SK-N-SH (cell line): Measurements from ENCODE around the gene FRMD3. TPM values are rescaled to one million over a fixed set of nuclear protein-coding genes. Genes with fewer than 3 reads are reported as not detected.

Source experiments
- CTCF ChIA-PET: fragments of 300-600, 350-600 bp; formaldehyde crosslinking; extraction: SDS; loops from one replicate; lab custom pipeline; 2021; lab: Yijun Ruan, JAX
- POLR2A ChIA-PET: fragments of 350-600 bp; sonication (Branson Sonifier 250); formaldehyde crosslinking; extraction: SDS; loops from one replicate; lab custom pipeline; 2020; ENCODE audit warnings: antibody characterized with exemption, inconsistent platforms; lab: Yijun Ruan, JAX
- DNase-seq: peaks from one replicate; pipeline ENCODE4 v3.0.0; 2012
- H2AFZ ChIP-seq: fragments of 200-600 bp; sonication (generic); 2 replicates; pipeline ENCODE4 v1.8.1; 2016; ENCODE audit warnings: antibody characterized with exemption, mild to moderate bottlenecking, low read depth
- H3F3A ChIP-seq: fragments of 200-600 bp; sonication (generic); replicated peaks from 2 replicates; pipeline ENCODE3; 2016; ENCODE audit warnings: antibody characterized with exemption, mild to moderate bottlenecking; ENCODE audit not compliant: insufficient read depth
- H3K27ac ChIP-seq, 2 experiments: fragments of 200-500 bp in 1 of 2; fragments of 200-600 bp in 1 of 2; sonication (Bioruptor generic) in 1 of 2; sonication (generic), shearing (Covaris generic) in 1 of 2; 2 replicates each; pipeline versions ENCODE4 v1.5.1 to v1.6.1; 2014 to 2016; ENCODE audit warnings: low read depth in 2 of 2, inconsistent platforms in 1 of 2, low read length in 1 of 2, mild to moderate bottlenecking in 1 of 2, mixed read lengths in 1 of 2
- H3K27me3 ChIP-seq: fragments of 200-600 bp; sonication (generic), shearing (Covaris generic); 2 replicates; pipeline ENCODE4 v1.6.1; 2016; ENCODE audit warnings: mixed run types; ENCODE audit not compliant: insufficient read depth
- H3K36me3 ChIP-seq, 2 experiments: fragments of 200-500 bp in 1 of 2; fragments of 200-600 bp in 1 of 2; sonication (Bioruptor generic) in 1 of 2; sonication (generic) in 1 of 2; replicated peaks in 1 of 2; 2 replicates each; pipeline versions ENCODE3 to v1.5.1; 2014 to 2016; ENCODE audit warnings: low read length in 1 of 2, mild to moderate bottlenecking in 1 of 2; ENCODE audit not compliant: insufficient read depth in 2 of 2, control insufficient read depth in 1 of 2
- H3K4me1 ChIP-seq, 2 experiments: fragments of 200-500 bp in 1 of 2; fragments of 200-600 bp in 1 of 2; sonication (Bioruptor generic) in 1 of 2; sonication (generic), shearing (Covaris generic) in 1 of 2; 2 replicates each; pipeline versions ENCODE4 v1.5.1 to v1.6.1; 2014 to 2016; ENCODE audit warnings: low read depth in 1 of 2, low read length in 1 of 2, mixed run types in 1 of 2; ENCODE audit not compliant: insufficient read depth in 2 of 2, control insufficient read depth in 1 of 2
- H3K4me2 ChIP-seq: fragments of 200-600 bp; sonication (generic), shearing (Covaris generic); 2 replicates; pipeline ENCODE4 v1.6.1; 2017; ENCODE audit warnings: mixed run types
- H3K4me3 ChIP-seq, 2 experiments: fragments of 200-500 bp in 1 of 2; fragments of 200-600 bp in 1 of 2; sonication (Bioruptor generic) in 1 of 2; sonication (generic), shearing (Covaris generic) in 1 of 2; 2 replicates each; pipeline versions ENCODE4 v1.5.1 to v1.8.1; 2014 to 2016; ENCODE audit warnings: low read depth in 2 of 2, inconsistent platforms in 1 of 2, low read length in 1 of 2, mild to moderate bottlenecking in 1 of 2, mixed read lengths in 1 of 2, moderate library complexity in 1 of 2
- H3K79me2 ChIP-seq: fragments of 200-600 bp; sonication (generic); 2 replicates; pipeline ENCODE4 v1.8.1; 2017; ENCODE audit warnings: mild to moderate bottlenecking; ENCODE audit not compliant: insufficient read depth
- H3K9ac ChIP-seq: fragments of 200-600 bp; sonication (generic); 2 replicates; pipeline ENCODE4 v1.6.1; 2017; ENCODE audit warnings: mixed run types
- H3K9me2 ChIP-seq: fragments of 200-600 bp; sonication (generic); 2 replicates; pipeline ENCODE4 v1.6.1; 2017; ENCODE audit warnings: mixed run types
- H3K9me3 ChIP-seq: fragments of 200-600 bp; sonication (generic); 2 replicates; pipeline ENCODE4 v1.6.1; 2017; ENCODE audit warnings: mixed run types, mild to moderate bottlenecking, moderate library complexity
- H4K20me1 ChIP-seq: fragments of 200-600 bp; sonication (generic); 2 replicates; pipeline ENCODE4 v1.6.1; 2017; ENCODE audit warnings: mild to moderate bottlenecking, mixed run types; ENCODE audit not compliant: insufficient read depth
- CHD2 ChIP-seq: fragments of 150-350 bp; IDR thresholded peaks from 2 replicates; pipeline ENCODE4 v1.6.1; 2018; ENCODE audit warnings: low read length; ENCODE audit not compliant: partially characterized antibody
- EP300 ChIP-seq, 2 experiments: IDR thresholded peaks; 2 replicates each; pipeline versions ENCODE4 v1.4.0 to v1.6.1; 2012; ENCODE audit warnings: borderline replicate concordance in 1 of 2, low read depth in 1 of 2, low read length in 1 of 2
- EZH2phosphoT487 ChIP-seq: fragments of 200-600 bp; sonication (generic); IDR thresholded peaks from 2 replicates; pipeline ENCODE4 v1.6.1; 2017; ENCODE audit warnings: low read depth, mixed run types, mild to moderate bottlenecking, antibody characterized with exemption, moderate library complexity, borderline replicate concordance
- FOSL2 ChIP-seq: IDR thresholded peaks from 2 replicates; pipeline ENCODE4 v1.4.0; 2012; ENCODE audit warnings: low read depth, mild to moderate bottlenecking, moderate library complexity, borderline replicate concordance
- FOXM1 ChIP-seq: IDR thresholded peaks from 2 replicates; pipeline ENCODE4 v1.4.0; 2012; ENCODE audit warnings: low read depth, mild to moderate bottlenecking
- GABPA ChIP-seq: IDR thresholded peaks from 2 replicates; pipeline ENCODE4 v1.4.0; 2012; ENCODE audit warnings: low read depth, mild to moderate bottlenecking
- GATA2 ChIP-seq: sonication (generic); formaldehyde crosslinking; IDR thresholded peaks from 2 replicates; pipeline ENCODE4 v1.5.0; 2020; ENCODE audit warnings: mild to moderate bottlenecking, missing genetic modification reagents
- IRF3 ChIP-seq: fragments of 150-350 bp; IDR thresholded peaks from 2 replicates; pipeline ENCODE4 v1.6.1; 2016; ENCODE audit warnings: mild to moderate bottlenecking, low read depth, low read length
- MEF2A ChIP-seq: IDR thresholded peaks from 2 replicates; pipeline ENCODE4 v1.4.0; 2012; ENCODE audit warnings: low read depth, borderline replicate concordance
- NFIC ChIP-seq: IDR thresholded peaks from 2 replicates; pipeline ENCODE4 v1.4.0; 2012; ENCODE audit warnings: borderline replicate concordance
- RAD21 ChIP-seq: IDR thresholded peaks from 2 replicates; pipeline ENCODE4 v1.6.1; 2012; ENCODE audit warnings: mild to moderate bottlenecking, low read length
- RCOR1 ChIP-seq: fragments of 150-350 bp; IDR thresholded peaks from 2 replicates; pipeline ENCODE4 v1.6.1; 2017; ENCODE audit warnings: antibody characterized with exemption, low read length
- RFX5 ChIP-seq: IDR thresholded peaks from 2 replicates; pipeline ENCODE4 v1.6.1; 2012; ENCODE audit warnings: mild to moderate bottlenecking, improper control_type of control experiment, low read length
- RXRA ChIP-seq: IDR thresholded peaks from 2 replicates; pipeline ENCODE4 v1.4.0; 2012; ENCODE audit warnings: low read depth, mild to moderate bottlenecking, borderline replicate concordance
- SMC3 ChIP-seq: IDR thresholded peaks from 2 replicates; pipeline ENCODE4 v1.6.1; 2012; ENCODE audit warnings: low read depth, low read length, improper control_type of control experiment
- TAF1 ChIP-seq: IDR thresholded peaks from 2 replicates; pipeline ENCODE4 v1.6.1; 2012; ENCODE audit warnings: low read depth, mild to moderate bottlenecking, low read length, moderate library complexity, borderline replicate concordance
- TCF12 ChIP-seq: IDR thresholded peaks from 2 replicates; pipeline ENCODE4 v1.4.0; 2012
- TEAD4 ChIP-seq: IDR thresholded peaks from 2 replicates; pipeline ENCODE4 v1.4.0; 2012; ENCODE audit warnings: mild to moderate bottlenecking, borderline replicate concordance; ENCODE audit not compliant: insufficient read depth
- ZBTB33 ChIP-seq: IDR thresholded peaks from 2 replicates; pipeline ENCODE4 v1.4.0; 2012; ENCODE audit warnings: low read depth, borderline replicate concordance
- WGBS: methylation state at CpG from one replicate; pipeline ENCODE4 v1.1.6; 2017; ENCODE audit warnings: low lambda C conversion rate; 5-methylcytosine and 5-hydroxymethylcytosine counted together
- polyA plus RNA-seq, 3 experiments: library from polyadenylated mRNA; depleted of rRNA; stranded (reverse); fragments of >200 nt; gene quantifications; 2 replicates each; pipeline ENCODE4 v1.2.3, GENCODE V29; 2012
- TF ChIP-seq, protein P1 (sequence below): IDR thresholded peaks from 2 replicates; pipeline ENCODE4 v1.4.0; 2012; ENCODE audit warnings: low read depth
- TF ChIP-seq, protein P2 (sequence below): IDR thresholded peaks from 2 replicates; pipeline ENCODE4; 2012
- TF ChIP-seq, protein P3 (sequence below): fragments of 200-600 bp; sonication (generic); IDR thresholded peaks from 2 replicates; pipeline ENCODE4 v1.6.1; 2017; ENCODE audit warnings: antibody characterized with exemption, mild to moderate bottlenecking, moderate library complexity

Gene FRMD3
- polyA plus RNA-seq, 1 of the 3 experiments (the other 2 are of a cell fraction): 0.89 TPM

DNA sequence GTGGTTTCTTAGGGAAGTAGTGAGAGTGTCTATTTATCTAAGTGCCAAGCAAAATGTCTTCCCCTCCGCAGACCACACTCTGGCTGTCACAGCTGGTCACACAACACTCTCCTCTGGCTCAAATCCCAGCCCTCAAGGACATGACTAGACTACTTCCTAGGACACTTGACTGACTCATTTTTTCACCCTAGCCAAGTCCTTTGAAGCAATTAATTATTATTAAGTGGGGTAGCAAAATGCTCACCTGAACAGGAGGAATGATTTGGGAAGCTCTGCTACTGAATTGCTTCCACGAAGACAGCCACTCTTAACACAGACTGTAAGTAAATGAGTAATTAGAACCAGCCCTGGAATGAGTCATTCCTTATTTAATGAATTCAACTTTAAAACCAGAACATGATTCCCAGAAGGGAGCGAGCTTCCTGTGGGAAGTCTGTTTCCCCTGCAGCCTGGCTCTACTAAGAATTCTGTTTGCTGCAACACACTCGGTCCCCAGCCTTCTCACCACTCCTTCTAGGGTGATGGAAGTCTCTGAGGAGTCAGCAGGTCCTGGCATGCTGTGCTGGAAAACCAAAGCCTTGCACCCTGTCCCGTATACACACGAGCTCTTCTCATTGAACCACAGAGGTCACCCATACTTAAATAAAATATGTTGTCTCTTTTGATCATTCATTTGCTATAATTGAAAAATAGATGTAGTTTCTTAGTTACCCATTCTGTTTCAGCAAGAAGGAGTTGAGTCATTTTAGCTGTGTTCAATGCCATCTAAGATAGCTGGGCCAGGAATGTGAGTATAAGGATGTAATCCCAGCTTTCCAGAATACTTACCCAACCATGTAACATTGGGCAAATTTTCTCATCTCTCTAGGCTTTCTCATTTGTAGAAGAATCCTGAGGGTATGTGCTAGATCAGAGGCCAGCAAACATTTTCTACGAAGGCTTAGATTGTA is 256.6 kb downstream of the FRMD3 start (continued):
- TF ChIP-seq RXRA (no peak), EP300 (IDR thresholded peaks at IDR 0.05; ENCODE audit: borderline replicate concordance in 1 of 2, low read depth in 1 of 2, low read length in 1 of 2) (peak in 1 of 2 experiments; percentile 66; a peak in 1 of 4 replicates), GABPA (no peak), TAF1 (no peak), RAD21 (no peak; the same call in 1 of the 2 replicates), IRF3 (no peak), EZH2phosphoT487 (no peak)

GRCh38 chr9:83280790-83281189 is 257.4 kb downstream of the FRMD3 start:
- Histone ChIP-seq H3K4me2 (peak overlapping the region; percentile 69; the same call in 1 of the 2 replicates), H3K9ac (no peak overlapping the region; the same call in 1 of the 2 replicates), H3K36me3 (peaks cover 0 to 3% of the 10 kb centered on the region in 2 experiments), H3K27ac (peak overlapping the region; percentile 88 to 96), H2AFZ (no peak overlapping the region), H3K9me2 (no peaks in the 10 kb centered on the region), H3F3A (peaks cover 22% of the 10 kb centered on the region), H3K4me3 (no peak overlapping the region; a peak in 2 of 4 replicates), H4K20me1 (no peaks in the 10 kb centered on the region), H3K4me1 (peaks cover 19 to 22% of the 10 kb centered on the region in 2 experiments), H3K27me3 (no peaks in the 10 kb centered on the region), H3K79me2 (no peaks in the 10 kb centered on the region), H3K9me3 (no peaks in the 10 kb centered on the region)
- DNase-seq: no peak
- 70% methylated on average over 2 of the region's 2 CpGs for WGBS
- CTCF ChIA-PET: interaction anchor here (1.1 to 3.0 kb wide), 6 partner anchors 15 to 263 kb away, joined by 3 to 10 read pairs (median 4); no protein-coding TSS in a partner anchor
- POLR2A ChIA-PET: interaction anchor here (1.0 to 1.8 kb wide), 2 partner anchors 24 to 61 kb away, joined by 4 read pairs; no protein-coding TSS in a partner anchor
- TF ChIP-seq, protein P1, sequence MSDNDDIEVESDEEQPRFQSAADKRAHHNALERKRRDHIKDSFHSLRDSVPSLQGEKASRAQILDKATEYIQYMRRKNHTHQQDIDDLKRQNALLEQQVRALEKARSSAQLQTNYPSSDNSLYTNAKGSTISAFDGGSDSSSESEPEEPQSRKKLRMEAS: no peak
- no peak for TF ChIP-seq RCOR1
- TF ChIP-seq, protein P2, sequence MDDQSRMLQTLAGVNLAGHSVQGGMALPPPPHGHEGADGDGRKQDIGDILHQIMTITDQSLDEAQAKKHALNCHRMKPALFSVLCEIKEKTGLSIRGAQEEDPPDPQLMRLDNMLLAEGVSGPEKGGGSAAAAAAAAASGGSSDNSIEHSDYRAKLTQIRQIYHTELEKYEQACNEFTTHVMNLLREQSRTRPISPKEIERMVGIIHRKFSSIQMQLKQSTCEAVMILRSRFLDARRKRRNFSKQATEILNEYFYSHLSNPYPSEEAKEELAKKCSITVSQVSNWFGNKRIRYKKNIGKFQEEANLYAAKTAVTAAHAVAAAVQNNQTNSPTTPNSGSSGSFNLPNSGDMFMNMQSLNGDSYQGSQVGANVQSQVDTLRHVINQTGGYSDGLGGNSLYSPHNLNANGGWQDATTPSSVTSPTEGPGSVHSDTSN: no peak
- TF ChIP-seq FOXM1: no peak
- no peak for TF ChIP-seq NFIC
- TF ChIP-seq RFX5: no peak
- no peak for TF ChIP-seq IRF3
- no peak for TF ChIP-seq MEF2A
- no peak for TF ChIP-seq TEAD4
- TF ChIP-seq GABPA: no peak
- TF ChIP-seq GATA2 (CRISPR knock-in tag): no peak
- TF ChIP-seq ZBTB33: no peak
- TF ChIP-seq RAD21: no peak
- TF ChIP-seq SMC3: no peak
- no peak for TF ChIP-seq TCF12
- TF ChIP-seq CHD2: no peak
- TF ChIP-seq, protein P3, sequence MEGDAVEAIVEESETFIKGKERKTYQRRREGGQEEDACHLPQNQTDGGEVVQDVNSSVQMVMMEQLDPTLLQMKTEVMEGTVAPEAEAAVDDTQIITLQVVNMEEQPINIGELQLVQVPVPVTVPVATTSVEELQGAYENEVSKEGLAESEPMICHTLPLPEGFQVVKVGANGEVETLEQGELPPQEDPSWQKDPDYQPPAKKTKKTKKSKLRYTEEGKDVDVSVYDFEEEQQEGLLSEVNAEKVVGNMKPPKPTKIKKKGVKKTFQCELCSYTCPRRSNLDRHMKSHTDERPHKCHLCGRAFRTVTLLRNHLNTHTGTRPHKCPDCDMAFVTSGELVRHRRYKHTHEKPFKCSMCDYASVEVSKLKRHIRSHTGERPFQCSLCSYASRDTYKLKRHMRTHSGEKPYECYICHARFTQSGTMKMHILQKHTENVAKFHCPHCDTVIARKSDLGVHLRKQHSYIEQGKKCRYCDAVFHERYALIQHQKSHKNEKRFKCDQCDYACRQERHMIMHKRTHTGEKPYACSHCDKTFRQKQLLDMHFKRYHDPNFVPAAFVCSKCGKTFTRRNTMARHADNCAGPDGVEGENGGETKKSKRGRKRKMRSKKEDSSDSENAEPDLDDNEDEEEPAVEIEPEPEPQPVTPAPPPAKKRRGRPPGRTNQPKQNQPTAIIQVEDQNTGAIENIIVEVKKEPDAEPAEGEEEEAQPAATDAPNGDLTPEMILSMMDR: no peak
- TF ChIP-seq FOSL2: no peak
